A172 (cell line): ENCODE measurements around the gene RFPL4A. TPM values are rescaled to one million over a fixed set of nuclear protein-coding genes. Genes with fewer than 3 reads are reported as not detected.
"Not testable (repeated sequence)": the region's sequence is repeated elsewhere in the genome, so short reads cannot be mapped to it uniquely, and the experiment has no call there.

Experiments
- DNase-seq: peaks from one replicate; pipeline ENCODE4 v3.0.0-alpha.2; 2015; ENCODE audit warnings: low spot score
- total RNA-seq: library from RNA; depleted of rRNA; stranded (reverse); fragments of >200 nt; shearing (Covaris generic); gene quantifications from 2 replicates; pipeline ENCODE4 v1.2.3, GENCODE V29; 2014; rRNA removed

Gene RFPL4A
- not detected in 2 replicates for total RNA-seq

DNA sequence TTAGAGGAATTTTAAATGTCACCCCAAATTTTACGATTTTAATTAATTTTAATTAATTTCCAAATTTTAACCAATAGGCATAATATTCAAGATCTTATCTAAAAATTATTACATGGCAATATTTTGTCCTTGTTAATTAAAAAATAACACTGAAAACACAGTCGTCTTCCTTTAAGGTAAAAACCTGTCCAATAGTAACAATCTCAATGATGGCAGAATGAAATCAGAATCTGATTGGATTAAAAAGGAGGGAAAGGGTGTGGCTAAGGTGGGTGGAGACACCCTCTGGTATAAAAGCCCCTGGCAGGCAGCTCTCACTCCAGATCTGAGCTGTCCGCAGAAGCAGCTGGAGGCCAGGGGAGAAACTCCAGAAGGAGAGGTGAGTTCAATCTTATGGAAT is at the start of gene RFPL4A:
TSS of gene RFPL4A (plus strand) at position 301 of the 400 bp plus-strand sequence. CDS start 2,704 bp downstream, outside the sequence.
- DNase-seq = peak; percentile 18

GRCh38 chr19:55711719-55712118 is 47.2 kb upstream of the RFPL4A start:
- DNase-seq = no peak

- no peak for DNase-seq
Observed at GRCh38 chr19:55712804-55713631, 45.9 kb upstream of the RFPL4A start.

GRCh38 chr19:55716531-55716930 is 42.4 kb upstream of the RFPL4A start:
- no peak for DNase-seq

DNA sequence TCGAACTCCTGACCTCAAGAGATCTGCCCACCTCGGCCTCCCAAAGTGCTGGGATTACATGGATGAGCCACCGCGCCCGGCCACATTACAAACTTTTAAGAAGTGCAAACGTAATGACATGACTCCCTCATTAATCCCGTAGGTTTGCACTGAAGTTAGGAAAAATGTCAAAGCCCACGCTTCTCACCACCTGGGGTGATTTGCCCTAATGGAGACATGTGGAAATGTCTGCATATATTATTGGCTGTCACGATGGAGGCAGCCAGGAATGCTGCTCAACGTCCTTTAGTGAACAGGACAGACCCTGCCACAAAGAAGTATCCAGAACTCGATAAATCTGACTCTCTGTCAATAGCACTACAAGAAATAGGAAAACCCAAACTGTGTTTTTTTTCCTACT is 41.6 kb upstream of the RFPL4A start:
- DNase-seq = no peak

DNA sequence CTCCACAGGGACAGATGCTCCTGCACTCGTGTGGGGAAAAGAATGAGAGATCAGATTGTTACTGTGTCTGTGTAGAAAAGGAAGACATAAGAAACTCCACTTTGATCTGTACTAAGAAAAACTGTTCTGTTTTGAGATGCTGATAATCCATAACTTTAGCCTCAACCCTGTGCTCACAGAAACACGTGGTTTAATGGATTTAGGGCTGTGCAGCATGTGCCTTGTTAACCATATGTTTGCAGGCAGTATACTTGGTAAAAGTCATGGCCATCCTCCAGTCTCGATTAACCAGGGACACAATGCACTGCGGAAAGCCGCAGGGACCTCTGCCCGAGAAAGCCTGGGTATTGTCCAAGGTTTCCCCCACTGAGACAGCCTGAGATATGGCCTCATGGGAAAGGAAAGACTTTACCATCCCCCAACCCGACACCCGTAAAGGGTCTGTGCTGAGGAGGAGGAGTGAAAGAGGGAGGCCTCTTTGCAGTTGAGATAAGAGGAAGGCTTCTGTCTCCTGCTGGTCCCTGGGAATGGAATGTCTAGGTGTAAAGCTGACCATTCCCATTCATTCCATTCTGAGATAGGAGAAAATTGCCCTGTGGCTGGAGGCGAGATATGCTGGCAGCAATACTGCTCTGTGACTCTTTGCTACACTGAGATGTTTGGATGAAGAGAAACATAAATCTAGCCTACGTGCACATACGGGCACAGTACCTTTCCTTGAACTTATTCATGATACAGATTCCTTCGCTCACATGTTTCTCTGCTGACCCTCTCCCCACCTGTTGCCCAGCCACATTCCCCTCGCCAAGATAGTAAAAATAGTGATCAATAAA is 40.8 kb upstream of the RFPL4A start:
- not testable (repeated sequence) for DNase-seq

GRCh38 chr19:55720214-55720746 is 38.6 kb upstream of the RFPL4A start:
- no peak for DNase-seq

- DNase-seq = no peak
Observed at GRCh38 chr19:55720801-55721200, 38.1 kb upstream of the RFPL4A start.

DNA sequence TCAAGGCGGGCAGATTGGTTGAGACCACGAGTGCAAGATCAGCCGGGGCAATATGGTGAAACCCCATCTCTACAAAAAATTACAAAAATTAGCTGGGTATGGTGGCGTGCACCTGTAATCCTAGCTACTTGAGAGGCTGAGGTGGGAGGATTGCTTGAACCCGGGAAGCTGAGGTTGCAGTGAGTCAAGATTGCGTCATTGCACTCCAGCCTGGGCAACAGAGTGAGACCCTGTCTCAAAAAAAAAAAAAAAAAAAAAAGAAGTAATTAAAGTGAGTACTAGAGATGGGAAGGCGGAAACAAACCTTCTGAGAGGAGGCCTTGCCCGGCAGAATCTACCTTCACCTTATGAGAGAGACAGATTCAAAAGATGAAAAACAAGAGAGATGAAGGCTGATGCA is 35.4 kb upstream of the RFPL4A start:
- no peak for DNase-seq

DNA sequence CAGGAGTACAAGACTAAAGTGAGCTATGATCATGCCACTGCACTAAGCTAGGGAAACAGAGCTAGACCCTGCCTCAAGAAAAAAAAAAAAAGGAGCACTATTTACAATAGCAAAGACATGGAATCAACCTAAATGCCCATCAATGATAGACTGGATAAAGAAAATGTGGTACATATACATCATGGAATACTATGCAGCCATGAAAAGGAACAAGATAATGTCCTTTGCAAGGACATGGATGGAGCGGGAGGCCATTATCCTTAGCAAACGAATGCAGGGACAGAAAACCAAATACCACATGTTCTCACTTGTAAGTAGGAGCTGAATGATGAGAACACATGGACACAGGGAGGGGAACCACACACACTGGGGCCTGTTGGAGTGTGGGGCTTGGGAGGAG is 28.5 kb upstream of the RFPL4A start:
- DNase-seq = not testable (repeated sequence)

DNA sequence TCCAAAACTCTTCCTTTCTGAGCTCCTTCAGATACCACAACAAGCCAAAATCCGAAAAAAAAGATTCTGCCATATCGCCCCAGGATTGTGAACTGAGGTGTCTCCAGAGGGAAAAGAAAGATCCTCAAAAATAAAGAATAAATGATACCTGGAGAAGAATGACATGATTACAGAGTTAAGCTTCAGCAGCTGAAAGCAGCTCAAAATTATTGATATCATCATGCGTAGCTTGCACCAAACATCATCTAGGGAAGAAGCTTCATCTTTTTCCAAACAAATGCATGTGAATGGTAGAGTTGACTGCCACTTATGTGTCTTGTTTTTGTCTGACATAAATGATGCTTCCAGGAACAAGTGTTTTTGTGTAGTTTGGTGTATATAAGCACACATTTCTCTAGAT is 20.6 kb upstream of the RFPL4A start, which contains the start of gene NLRP9:
TSS of gene NLRP9 (minus strand) at position 101 of the 400 bp plus-strand sequence. CDS start at position 73, 28 bp downstream.
- DNase-seq = no peak

GRCh38 chr19:55750715-55751114 is 8.2 kb upstream of the RFPL4A start:
- no peak for DNase-seq

- DNase-seq = no peak
Observed at GRCh38 chr19:55753401-55753800, 5.5 kb upstream of the RFPL4A start.

DNA sequence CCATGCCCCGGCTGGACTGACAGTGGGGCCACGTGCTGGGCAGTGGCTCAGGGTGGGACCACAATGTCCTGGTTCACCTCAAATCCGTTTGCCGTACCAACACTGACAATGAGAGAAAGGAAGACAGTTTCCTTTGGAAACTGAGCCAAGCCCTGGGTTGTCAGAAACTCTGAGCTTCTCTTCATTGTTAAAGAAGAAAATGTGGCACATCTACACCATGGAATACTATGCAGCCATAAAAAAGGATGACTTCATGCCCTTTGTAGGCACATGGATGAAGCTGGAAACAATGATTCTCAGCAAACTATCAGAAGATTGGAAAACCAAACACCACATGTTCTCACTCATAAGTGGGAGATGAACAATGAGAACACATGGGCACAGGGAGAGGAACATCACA is 2.1 kb upstream of the RFPL4A start:
- not testable (repeated sequence) for DNase-seq

- no peak for DNase-seq
Observed at GRCh38 chr19:55766466-55766865, 7.6 kb downstream of the RFPL4A start.

GRCh38 chr19:55768818-55769217 is 9.9 kb downstream of the RFPL4A start, which contains the start of gene RFPL4AL1:
RFPL4AL1 (plus strand) TSS chr19:55769118; CDS start chr19:55771805, 2,687 bp downstream.
- DNase-seq = not testable (repeated sequence)

DNA sequence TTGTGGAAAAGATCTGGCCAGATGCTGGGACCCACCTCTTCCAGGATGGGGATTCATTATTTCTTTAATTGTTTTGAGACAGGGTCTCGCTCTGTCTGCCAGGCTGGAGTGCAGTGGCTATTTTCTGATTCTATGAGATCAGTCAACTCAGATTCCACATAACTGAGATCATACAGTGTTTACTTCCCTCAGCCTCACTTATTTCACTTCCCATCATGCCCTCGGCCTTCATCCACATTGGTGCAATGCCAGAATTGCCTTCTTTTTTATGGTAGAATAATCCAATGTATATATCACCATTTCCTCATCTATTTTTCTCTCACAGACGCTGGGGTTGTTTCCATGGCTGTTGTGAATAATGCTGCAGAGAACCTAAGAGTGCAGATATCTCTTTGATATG is 10.7 kb downstream of the RFPL4A start:
- DNase-seq = not testable (repeated sequence)

DNA sequence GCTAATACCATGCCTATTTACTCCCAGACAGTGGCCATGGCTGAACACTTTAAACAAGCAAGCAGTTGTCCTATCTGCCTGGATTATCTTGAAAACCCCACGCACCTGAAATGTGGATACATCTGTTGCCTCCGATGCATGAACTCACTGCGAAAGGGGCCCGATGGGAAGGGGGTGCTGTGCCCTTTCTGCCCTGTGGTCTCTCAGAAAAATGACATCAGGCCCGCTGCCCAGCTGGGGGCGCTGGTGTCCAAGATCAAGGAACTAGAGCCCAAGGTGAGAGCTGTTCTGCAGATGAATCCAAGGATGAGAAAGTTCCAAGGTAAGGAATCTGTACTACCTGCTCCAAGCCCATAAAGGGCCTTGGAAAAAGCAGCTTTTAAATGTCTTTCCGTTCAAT is 18.6 kb downstream of the RFPL4A start:
- peak; percentile 26 for DNase-seq

GRCh38 chr19:55778331-55778730 is 19.4 kb downstream of the RFPL4A start:
- no peak for DNase-seq

- DNase-seq = no peak
Observed at GRCh38 chr19:55781112-55781511, 22.2 kb downstream of the RFPL4A start.

GRCh38 chr19:55795021-55795420 is 36.1 kb downstream of the RFPL4A start:
- no peak for DNase-seq

DNA sequence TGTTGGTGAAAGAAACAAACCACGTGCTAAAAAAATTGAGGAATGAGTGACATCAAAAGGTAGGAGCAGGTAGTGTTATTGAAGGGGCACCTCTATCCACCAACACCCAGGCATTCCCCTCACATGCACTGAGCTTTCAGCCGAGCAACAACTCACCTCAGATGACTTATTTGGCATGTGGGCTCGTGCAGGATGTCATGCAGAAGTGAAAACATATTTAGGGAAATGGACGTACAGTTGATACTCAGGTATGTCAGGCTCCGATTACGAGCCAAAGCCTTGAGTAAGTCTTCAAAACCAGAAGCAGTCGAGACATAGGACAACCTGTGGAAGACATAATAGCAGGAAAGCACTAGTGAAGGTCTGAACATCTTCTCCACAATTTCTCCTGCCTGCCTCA is 42.5 kb downstream of the RFPL4A start:
- no peak for DNase-seq
